Islet precursor cell (in vitro differentiated cells): Measurements from ENCODE around the gene SERPINE2.

Experiments used
- DNase-seq: peaks from one replicate; pipeline ENCODE4 v3.0.0-alpha.2; 2018

The SERPINE2 gene

GRCh38 chr2:223936862-223937326, 102.2 kb downstream of the SERPINE2 start:
- DNase-seq, result no peak

- no peak for DNase-seq
These were observed 103.5 kb downstream of the SERPINE2 start for GRCh38 chr2:223935459-223936125.

GRCh38 chr2:223934870-223935269, 104.2 kb downstream of the SERPINE2 start:
- DNase-seq, result no peak

GRCh38 chr2:223932816-223933800, 106.0 kb downstream of the SERPINE2 start:
- DNase-seq, result no peak

GRCh38 chr2:223930103-223930976, 108.7 kb downstream of the SERPINE2 start:
- no peak for DNase-seq

- no peak for DNase-seq
These were observed 109.4 kb downstream of the SERPINE2 start for GRCh38 chr2:223929571-223930102.

- DNase-seq, result no peak
These were observed 110.7 kb downstream of the SERPINE2 start for GRCh38 chr2:223928113-223929006.

- DNase-seq, result no peak
These were observed 114.0 kb downstream of the SERPINE2 start for GRCh38 chr2:223925106-223925505.
